LNCAP (cell line): ENCODE measurements around the gene UNC13B.

Source experiments
- CTCF ChIP-seq: fragments of 450-650 bp; IDR thresholded peaks from 2 replicates; pipeline ENCODE4 v1.5.1; 2017; ENCODE audit warnings: mild to moderate bottlenecking

The UNC13B gene

GRCh38 chr9:35271637-35272036, 109.8 kb downstream of the UNC13B start:
- TF ChIP-seq CTCF: no peak

DNA sequence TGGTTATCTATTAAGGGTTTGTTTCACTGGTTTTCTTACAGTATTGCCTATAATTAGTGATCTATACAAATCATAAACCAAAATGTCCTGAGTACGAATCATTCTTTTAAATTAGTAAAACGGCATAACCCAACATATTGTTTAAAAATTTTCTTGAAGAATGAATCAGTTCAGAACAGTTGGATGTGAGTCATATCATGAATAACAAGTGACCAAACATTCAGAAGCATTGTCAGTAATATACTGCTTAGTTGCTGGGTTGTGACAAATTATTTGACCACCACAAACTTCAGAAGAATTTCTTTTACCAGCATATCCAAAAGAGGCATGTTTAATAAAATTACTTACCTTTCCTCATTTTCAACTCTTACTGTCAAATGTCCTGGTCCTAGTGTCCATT, 111.2 kb downstream of the UNC13B start:
- no peak for TF ChIP-seq CTCF

- TF ChIP-seq CTCF: no peak
Observed at GRCh38 chr9:35273591-35273990, 111.8 kb downstream of the UNC13B start.

DNA sequence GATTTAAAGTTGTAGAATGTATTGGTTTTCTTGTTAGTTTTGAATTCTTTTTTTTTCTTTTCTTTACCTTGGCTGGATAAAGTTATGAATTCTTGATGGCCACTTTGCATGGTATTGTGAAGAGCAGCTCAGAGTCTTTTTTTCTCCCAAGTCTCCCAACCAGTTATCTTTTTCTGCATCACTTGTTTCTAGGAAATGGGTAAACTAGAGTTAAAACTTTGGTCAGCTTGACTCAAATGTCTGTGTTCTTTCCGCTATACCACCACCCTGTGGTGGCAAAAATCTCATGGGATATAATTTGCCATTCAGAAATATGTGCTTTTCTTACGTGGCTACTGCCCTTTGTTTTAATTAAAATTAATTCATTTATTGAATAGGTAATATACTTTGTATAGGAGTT, 113.2 kb downstream of the UNC13B start:
- no peak for TF ChIP-seq CTCF

GRCh38 chr9:35277171-35277520, 115.3 kb downstream of the UNC13B start:
- no peak for TF ChIP-seq CTCF

- TF ChIP-seq CTCF: no peak
Observed at GRCh38 chr9:35277628-35278359, 116.0 kb downstream of the UNC13B start.

- no peak for TF ChIP-seq CTCF
Observed at GRCh38 chr9:35279946-35280345, 118.1 kb downstream of the UNC13B start.

DNA sequence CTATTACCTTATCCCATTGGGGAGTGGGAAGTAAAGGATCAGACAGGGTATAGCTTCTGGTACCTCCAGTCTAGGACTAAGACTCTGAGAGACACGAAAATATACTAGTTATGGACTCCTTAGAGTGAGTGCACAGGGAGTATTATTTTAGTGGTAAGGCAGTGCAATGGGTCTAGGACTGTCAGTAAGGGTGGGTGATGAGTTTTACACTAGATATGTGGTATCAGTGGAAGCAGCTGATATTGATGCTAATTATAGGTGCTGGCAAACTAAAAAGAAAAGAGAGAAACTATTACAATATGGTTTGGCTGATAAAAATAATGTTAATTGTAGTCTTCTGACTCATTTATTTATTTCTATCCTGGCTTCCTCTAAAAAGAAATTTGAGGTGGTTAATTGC, 118.6 kb downstream of the UNC13B start:
- no peak for TF ChIP-seq CTCF
